PC-3 (cell line): ENCODE results near the gene SMPD3.

ENCODE experiments used
- EZH2 ChIP-seq: fragments of 300-600 bp; sonication (generic); IDR thresholded peaks from one replicate; pipeline ENCODE4 v1.6.1; 2017; ENCODE audit warnings: antibody characterized with exemption, mild to moderate bottlenecking, low read length; ENCODE audit not compliant: unreplicated experiment
- TF ChIP-seq, protein P1 (sequence below): fragments of 300-600 bp; sonication (generic); conservative IDR thresholded peaks from 2 replicates; pipeline ENCODE4 v1.5.1; 2017; ENCODE audit warnings: antibody characterized with exemption, low read depth, mild to moderate bottlenecking, low read length

DNA sequence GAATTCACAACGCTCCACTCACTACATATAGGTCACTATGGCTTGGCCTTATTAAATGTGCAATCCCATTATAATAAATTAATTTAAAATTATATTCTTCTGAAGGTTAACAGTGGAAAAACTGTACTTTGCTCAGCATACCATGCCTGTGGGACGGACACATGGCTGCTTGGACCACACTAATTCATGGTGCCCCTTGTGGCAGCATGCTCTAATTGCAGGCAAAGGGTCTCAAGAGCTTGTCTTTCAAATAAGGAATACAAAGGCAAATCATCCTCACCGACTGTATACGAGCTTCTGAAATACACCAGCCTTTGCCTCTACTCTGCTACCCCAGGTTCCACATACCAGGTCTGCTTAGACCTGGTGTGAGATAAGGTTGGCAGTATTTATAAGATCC lies 11.7 kb downstream of the SMPD3 start:
- TF ChIP-seq, protein P1, sequence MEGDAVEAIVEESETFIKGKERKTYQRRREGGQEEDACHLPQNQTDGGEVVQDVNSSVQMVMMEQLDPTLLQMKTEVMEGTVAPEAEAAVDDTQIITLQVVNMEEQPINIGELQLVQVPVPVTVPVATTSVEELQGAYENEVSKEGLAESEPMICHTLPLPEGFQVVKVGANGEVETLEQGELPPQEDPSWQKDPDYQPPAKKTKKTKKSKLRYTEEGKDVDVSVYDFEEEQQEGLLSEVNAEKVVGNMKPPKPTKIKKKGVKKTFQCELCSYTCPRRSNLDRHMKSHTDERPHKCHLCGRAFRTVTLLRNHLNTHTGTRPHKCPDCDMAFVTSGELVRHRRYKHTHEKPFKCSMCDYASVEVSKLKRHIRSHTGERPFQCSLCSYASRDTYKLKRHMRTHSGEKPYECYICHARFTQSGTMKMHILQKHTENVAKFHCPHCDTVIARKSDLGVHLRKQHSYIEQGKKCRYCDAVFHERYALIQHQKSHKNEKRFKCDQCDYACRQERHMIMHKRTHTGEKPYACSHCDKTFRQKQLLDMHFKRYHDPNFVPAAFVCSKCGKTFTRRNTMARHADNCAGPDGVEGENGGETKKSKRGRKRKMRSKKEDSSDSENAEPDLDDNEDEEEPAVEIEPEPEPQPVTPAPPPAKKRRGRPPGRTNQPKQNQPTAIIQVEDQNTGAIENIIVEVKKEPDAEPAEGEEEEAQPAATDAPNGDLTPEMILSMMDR = peak; percentile 41
- TF ChIP-seq EZH2 = no peak
